Measurements from ENCODE around the gene CDH5. TPM values are rescaled to one million over a fixed set of nuclear protein-coding genes. Genes with fewer than 3 reads are reported as not detected.

The CDH5 gene
- 566 and 589 TPM in 2 replicates for total RNA-seq

GRCh38 chr16:66366433-66367299 is at the start of gene CDH5:
TSS of gene CDH5 (plus strand) at chr16:66366691. CDS start at chr16:66379338, 12,647 bp downstream.

GRCh38 chr16:66427036-66427860 is 60.8 kb downstream of the CDH5 start, which contains the start of gene BEAN1:
TSS of gene BEAN1 (plus strand) at chr16:66427295. CDS start at chr16:66437677, 10,382 bp downstream.

Other genes starting within 250 kb of the CDH5 start
- not detected in 2 replicates for gene BEAN1, start 60.6 kb downstream of the CDH5 start, total RNA-seq
- gene TK2, start 183.4 kb downstream of the CDH5 start, total RNA-seq = 20.2 and 28.0 TPM in 2 replicates
- 59.4 and 79.1 TPM in 2 replicates for gene CKLF, start 185.9 kb downstream of the CDH5 start, total RNA-seq
- 2.4 and 2.5 TPM in 2 replicates for gene CMTM1, start 199.7 kb downstream of the CDH5 start, total RNA-seq
- 0.09 TPM in 1 of 2 replicates, not detected in the other for gene CMTM2, start 212.8 kb downstream of the CDH5 start, total RNA-seq
- gene CMTM3, start 238.0 kb downstream of the CDH5 start, total RNA-seq = 14.1 and 22.8 TPM in 2 replicates